Head of caudate nucleus (tissue), 42 donors: Measurements from ENCODE around the gene PTCD3.

Experiments used
- DNase-seq, 42 donors: peaks; one replicate each; pipeline versions ENCODE4 v3.0.0 to v3.0.0-alpha.2; 2020 to 2021; ENCODE audit warnings: mixed read lengths in 7 of 42
- intact Hi-C: fragments of 100-400 bp; cut with DNase I; formaldehyde crosslinking; loops from one replicate; pipeline ENCODE4 v1.15.0; 2022

PTCD3 gene

GRCh38 chr2:86138736-86139625 is 32.9 kb downstream of the PTCD3 start:
- intact Hi-C loops = no loop called here
- no peak for DNase-seq

GRCh38 chr2:86139981-86140380 is 33.9 kb downstream of the PTCD3 start:
- peak in 2 of 42 donors; percentile 3 to 24 for DNase-seq
- intact Hi-C loops = no loop called here

DNA sequence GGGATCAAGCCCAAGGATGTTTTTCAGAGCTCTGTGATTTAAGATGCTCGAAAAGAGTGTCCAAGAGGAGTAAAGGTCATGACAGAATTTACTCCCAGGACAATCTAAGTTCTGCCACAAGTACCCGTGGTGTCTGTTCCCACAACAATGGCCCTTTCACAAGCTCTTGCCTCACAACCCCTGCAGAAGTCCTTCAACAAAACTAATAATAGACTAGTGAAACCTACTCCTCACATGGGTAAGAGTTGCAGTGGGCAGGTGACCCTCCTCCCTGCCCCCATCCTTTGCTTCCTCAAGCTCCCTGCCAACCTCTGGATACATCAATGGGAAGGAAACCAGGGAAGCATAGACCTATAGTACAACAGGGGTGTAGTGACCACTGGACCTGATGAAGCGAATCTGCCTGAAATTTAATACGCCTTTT is 34.9 kb downstream of the PTCD3 start:
- intact Hi-C loops = no loop called here
- DNase-seq = no peak

DNA sequence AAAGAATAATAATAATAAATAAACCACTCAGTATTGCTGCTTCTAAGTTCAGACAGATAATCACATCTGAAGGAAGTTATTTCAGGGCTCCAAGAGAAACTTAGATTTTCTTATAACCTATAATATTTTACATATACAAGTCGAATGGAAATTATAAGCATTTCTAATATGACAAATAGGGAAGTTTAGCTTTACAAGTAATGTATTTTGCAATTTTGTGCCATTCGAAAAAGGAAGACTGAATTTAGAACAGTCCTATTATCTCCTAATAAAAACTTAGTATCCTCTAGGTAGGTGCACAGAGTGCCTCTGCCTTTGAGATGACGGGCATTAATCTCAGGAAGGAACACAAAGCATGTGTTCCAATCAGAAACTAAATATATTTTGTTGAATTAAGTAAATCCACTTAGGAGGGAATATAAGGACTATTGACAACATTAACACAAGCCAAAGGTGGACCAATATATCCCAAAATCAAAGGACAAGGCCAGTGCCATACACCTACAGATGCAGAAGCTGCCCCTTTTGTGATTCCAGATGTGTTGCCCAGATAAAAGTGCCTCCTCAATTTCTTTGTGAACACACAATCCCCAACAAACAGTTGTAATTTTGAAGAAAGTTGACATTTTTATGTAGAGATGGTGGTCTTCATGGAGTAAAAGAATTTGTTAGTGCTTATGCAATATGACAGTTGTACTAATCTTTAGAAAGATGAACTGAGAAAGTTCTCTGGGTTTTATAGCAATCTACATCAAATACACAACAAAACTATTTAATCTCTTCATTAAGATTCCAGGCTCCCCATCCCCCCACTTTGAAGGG is 36.6 kb downstream of the PTCD3 start:
- DNase-seq = no peak
- intact Hi-C loops = no loop called here

GRCh38 chr2:86143307-86143706 is 37.3 kb downstream of the PTCD3 start:
- intact Hi-C loops = no loop called here
- DNase-seq = no peak

- peak in 33 of 42 donors; percentile 10 to 75 (median 42) for DNase-seq
- intact Hi-C loops = no loop called here
Measured at GRCh38 chr2:86143926-86144685, 38.1 kb downstream of the PTCD3 start.

- no peak for DNase-seq
- intact Hi-C loops = no loop called here
Measured at GRCh38 chr2:86147793-86148192, 41.8 kb downstream of the PTCD3 start.

GRCh38 chr2:86150502-86150901 is 44.5 kb downstream of the PTCD3 start:
- intact Hi-C loops = no loop called here
- no peak for DNase-seq

DNA sequence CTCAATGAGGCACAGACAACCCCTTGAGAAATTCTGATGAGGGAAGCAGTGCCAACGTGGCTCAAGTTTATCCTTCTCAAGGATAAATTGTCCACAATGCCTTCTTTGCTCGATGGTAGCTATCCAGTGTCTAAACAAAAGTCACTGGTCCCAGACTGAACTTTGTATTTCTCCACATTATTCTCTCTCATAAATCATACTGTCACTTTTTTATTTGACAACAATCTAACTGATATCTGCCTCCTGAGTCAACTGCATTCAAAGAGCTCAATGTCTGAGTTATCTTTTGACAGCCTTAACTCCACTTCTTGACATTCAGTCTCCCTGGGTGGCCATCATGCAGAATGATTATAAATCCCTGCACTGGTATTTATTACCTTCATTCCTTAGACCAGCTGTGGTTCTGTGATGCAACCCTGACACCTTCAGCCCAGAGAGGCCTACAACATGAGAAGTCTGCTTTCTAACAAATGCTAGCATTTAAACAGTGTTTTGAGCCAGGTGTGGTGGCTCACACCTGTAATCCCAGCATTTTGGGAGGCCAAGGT is 51.0 kb downstream of the PTCD3 start:
- intact Hi-C loops = no loop called here
- DNase-seq = no peak

GRCh38 chr2:86158286-86158685 is 52.3 kb downstream of the PTCD3 start:
- intact Hi-C loops = no loop called here
- no peak for DNase-seq

- no peak for DNase-seq
- intact Hi-C loops = no loop called here
Measured at GRCh38 chr2:86160156-86160952, 54.3 kb downstream of the PTCD3 start.

GRCh38 chr2:86170449-86170848 is 64.4 kb downstream of the PTCD3 start:
- intact Hi-C loops = no loop called here
- no peak for DNase-seq

- DNase-seq = no peak
- intact Hi-C loops = no loop called here
Measured at GRCh38 chr2:86171295-86171694, 65.3 kb downstream of the PTCD3 start.

GRCh38 chr2:86172610-86173009 is 66.6 kb downstream of the PTCD3 start:
- intact Hi-C loops = no loop called here
- DNase-seq = no peak

GRCh38 chr2:86174445-86174844 is 68.4 kb downstream of the PTCD3 start:
- intact Hi-C loops = no loop called here
- DNase-seq = no peak

- intact Hi-C loops = no loop called here
Measured at GRCh38 chr2:86175828-86176227, 69.8 kb downstream of the PTCD3 start.

GRCh38 chr2:86176597-86176996 is 70.6 kb downstream of the PTCD3 start:
- intact Hi-C loops = no loop called here
- DNase-seq = no peak

More at GRCh38 chr2:86175828-86176227, 69.8 kb downstream of the PTCD3 start:
- no peak for DNase-seq

GRCh38 chr2:86185517-86186212 is 79.6 kb downstream of the PTCD3 start:
- intact Hi-C loops = no loop called here
- no peak for DNase-seq
